G401 (cell line): ENCODE measurements around the gene CD44. TPM values are rescaled to one million over a fixed set of nuclear protein-coding genes. Genes with fewer than 3 reads are reported as not detected.

ENCODE experiments used
- DNase-seq: peaks from one replicate; pipeline ENCODE4 v3.0.0-alpha.2; 2015; ENCODE audit warnings: low spot score
- in situ Hi-C: cut with HindIII; loops from 2 replicates; pipeline ENCODE4 v1.10.0; 2016; ENCODE audit warnings: low sequenced_read_pairs, mixed read lengths
- total RNA-seq: library from RNA; depleted of rRNA; stranded (reverse); fragments of >200 nt; shearing (Covaris generic); gene quantifications from 2 replicates; pipeline ENCODE4 v1.2.3, GENCODE V29; 2014

CD44 gene
- total RNA-seq, 1 experiment from 2014 or later, result 6.8 TPM

DNA sequence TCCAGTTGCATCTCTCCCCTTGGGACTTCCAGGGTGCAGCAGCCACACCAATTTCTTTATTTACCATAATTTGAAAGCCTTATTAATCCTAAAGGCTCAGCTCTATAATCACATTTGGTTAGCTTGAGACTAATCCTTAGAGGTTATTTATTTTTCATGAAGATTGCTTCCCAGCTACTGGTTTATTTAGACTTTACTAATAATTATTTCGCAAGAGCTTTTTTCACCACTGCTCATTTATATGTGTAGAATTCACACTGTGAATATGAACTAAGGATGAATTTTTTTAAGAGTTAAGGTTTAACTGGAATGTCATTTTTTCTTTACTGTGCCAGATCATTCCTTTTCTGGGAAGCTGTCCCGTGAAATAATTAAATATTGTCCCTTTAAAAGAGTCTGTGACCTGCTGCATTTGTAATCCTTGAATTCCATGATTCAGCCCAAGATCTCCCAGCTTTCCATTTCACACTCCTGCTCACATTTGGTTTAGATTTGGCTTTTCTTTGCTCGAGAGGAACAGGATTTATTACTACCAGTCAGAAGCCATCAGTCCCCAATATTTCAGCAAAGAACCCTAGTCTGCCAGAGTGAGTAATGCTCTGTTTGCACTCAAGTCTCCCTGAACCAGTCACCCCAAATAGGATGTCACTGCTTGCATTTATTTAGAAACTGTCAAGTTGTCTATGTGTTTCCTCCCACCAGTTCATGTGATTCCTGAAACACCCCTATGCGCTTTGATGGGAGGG lies 4.4 kb upstream of the CD44 start:
- no peak for DNase-seq
- in situ Hi-C loops, result no loop called here

DNA sequence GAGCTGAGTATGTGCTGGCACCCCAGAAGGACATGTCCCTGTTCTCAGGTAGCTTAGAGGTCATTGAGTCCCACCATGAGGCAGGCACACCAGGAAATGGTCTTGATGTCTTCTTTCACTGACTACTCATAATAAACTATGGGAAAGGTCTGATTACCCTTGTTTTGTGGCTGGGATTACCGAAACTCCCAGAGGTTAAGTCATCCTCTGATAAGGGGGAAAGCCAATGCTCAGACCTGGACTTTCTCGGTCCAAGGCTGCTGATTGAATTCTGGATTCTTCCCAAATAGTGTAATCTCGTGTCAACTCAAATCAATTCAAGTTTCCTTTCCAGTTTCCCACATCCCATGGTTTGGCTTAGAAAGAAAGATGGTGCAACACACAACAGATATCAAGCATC lies 3.7 kb upstream of the CD44 start:
- DNase-seq, result no peak
- in situ Hi-C loops, result no loop called here

DNA sequence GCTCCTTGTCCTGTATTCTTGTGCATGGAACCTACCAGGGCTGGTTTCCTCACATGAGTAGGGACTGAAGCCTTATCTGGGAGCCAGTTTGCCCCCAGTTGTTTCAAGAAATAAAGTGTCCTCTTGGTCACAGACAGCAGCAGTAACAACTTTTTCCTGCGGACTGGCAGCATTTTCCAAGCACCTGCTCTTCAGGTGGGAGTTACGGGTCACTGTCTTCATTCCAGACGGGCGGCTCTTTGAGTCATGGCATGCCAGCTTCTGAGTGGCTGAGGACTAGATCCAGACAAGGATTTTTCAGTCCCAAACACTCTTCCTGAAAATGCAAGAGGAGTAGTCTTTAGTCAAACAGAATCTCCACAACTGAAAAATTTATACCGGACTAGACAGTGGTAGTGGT lies 2.7 kb upstream of the CD44 start:
- in situ Hi-C loops, result no loop called here
- DNase-seq, result no peak

DNA sequence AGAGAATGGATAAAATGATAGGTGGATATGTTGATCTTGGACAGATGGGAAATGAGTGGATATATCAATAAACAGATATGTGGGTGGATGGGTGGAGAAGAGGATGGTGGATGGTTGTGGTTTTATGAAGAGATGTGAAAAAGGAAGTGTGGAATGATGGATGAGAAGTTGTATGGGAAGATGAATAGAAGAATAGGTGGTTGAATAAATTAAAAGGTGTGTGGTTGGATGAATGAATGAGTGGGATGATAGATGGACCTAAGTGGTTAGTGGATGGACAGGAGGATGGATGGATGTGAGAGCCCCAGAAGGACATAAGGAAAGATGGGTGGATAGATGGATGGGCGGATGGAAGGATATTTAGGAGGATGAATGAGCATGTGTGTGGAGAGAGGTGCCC lies 913 bp upstream of the CD44 start:
- DNase-seq, result no peak
- in situ Hi-C loops, result no loop called here

DNA sequence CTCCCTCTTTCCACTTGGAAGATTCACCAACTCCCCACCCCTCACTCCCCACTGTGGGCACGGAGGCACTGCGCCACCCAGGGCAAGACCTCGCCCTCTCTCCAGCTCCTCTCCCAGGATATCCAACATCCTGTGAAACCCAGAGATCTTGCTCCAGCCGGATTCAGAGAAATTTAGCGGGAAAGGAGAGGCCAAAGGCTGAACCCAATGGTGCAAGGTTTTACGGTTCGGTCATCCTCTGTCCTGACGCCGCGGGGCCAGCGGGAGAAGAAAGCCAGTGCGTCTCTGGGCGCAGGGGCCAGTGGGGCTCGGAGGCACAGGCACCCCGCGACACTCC lies 397 bp upstream of the CD44 start:
- in situ Hi-C loops, result no loop called here
- no peak for DNase-seq

DNA sequence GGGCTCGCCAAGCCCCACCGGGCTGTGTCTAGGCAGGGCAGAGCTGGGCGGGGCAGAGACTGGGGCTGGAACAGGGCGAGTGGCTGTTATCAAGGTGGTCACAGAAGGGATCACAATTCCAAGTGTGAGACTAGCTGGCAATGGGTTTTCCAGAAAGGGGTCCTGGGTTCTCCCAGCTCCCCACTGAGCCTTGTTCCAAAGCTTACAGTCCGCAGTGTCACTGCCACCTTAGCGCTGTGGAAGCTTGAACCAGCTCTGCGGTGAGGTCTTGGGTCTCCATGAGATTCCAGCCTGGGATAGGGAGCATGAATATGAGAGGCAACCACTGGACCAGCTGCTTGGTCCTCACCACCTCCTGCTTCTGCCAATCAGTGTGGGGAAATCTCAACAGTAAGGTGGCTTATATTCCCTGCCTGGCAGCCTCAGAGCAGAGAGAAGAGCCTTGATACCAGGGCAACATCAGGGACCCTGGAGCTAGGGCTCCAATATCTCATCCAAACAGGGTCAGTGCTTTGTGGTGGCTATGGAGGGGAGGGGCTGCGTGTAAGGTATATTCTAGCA lies 831 bp downstream of the CD44 start:
- no peak for DNase-seq
- in situ Hi-C loops, result no loop called here

DNA sequence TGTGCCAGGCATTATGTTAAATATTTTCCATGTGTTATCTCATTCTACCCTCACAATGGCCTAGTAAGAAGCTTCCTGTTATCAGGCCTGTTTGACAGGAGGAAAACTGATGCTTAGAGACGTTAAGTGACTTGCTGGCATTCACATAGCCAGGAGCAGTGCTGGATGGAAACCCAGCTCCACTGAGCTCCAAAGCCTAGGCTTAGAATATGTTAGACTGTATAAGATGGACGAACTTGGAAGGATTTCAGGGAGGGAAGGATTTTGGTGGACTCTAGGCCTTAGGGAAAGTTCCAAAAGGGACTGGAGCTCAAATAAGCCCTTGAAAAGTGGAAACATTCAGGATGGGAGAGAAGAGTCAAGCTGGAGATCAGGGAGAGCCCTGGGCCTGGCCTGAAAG lies 2.1 kb downstream of the CD44 start:
- in situ Hi-C loops, result no loop called here
- no peak for DNase-seq

DNA sequence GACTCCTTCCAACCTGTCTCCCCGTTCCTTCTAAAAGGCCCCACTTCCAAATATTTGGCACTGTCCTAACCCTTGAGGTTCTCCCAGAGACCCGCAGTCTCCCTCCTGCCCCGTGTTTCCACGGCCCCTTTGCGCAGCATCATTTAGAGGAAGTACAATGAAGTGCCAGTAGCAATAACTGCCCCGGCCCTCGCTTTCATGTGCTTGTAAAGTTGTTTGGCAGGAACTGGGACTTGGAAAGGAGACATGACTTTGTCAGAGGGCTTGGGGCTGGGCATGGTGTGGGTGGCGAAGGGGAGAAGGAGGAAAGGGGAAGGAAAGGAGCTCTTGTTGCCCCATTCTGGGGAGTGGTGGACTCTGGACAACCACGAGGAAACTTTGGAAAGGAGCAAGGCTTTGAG lies 2.6 kb downstream of the CD44 start:
- in situ Hi-C loops, result no loop called here
- DNase-seq, result no peak

DNA sequence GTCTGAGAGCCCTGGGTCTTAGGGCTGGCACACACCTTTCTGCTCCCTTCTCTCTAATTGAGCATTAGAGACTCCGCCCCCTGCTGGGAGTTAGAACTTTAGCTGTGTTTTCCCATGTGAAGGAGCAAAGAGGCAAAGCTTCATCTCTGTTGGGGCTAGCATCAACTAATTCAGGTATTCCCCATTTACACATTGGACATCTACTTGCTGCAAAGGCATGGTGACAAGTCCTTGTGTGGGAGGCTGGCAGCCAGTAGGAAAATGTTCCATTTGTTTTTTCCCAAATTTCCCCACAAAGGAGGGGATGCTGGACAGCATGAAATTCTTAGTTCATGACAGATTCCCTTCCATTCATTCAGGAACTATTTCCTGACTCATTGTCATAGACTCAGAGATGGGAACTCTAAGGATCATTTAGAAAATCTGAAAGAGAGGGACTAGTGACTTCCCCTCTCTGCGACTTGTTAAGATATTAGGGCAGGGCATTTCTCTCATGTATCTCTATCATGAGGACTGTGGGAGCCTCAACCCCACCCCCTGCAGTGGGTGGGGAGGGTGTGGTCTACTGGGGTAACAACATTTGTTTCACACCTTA lies 3.6 kb downstream of the CD44 start:
- no peak for DNase-seq
- in situ Hi-C loops, result no loop called here

DNA sequence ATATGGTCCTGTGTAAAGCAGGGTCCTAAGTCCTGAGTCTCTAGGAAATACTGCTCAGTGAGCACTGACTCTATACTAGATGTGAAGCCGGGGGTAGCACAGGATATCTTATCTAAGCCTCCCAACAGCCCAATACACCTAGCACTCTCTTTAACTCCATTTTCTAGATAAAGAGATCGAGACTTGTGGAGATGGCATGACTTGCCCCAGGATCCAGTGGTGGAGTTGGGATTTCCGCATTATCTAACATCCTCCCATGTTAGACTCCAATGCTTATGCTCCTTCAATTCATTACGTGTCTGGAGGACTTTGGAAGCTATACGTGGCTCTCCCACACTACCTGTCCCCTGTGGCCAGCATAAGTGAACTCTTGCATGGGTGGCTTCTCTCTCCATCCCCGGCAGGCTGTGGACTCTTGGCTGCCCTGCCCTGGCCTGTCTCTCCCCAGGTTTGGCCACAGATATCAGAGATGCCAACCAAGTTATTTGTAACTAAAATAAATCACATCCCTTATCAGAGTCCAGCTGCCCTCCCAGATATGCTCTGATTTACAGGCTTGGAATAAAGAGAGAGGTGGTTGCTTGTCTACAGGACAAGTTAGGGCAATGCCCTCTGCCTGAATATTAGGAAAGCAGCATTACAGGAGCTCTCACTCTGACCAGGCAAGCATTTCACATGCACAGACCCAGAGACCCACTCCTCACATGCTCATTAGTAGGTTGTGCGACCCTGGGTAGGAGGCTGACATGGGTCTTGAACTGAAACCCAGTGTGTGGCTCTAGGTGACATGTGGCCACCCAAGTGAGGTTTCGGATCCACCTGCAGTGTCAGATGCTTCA lies 4.5 kb downstream of the CD44 start:
- in situ Hi-C loops, result no loop called here
- DNase-seq, result no peak

DNA sequence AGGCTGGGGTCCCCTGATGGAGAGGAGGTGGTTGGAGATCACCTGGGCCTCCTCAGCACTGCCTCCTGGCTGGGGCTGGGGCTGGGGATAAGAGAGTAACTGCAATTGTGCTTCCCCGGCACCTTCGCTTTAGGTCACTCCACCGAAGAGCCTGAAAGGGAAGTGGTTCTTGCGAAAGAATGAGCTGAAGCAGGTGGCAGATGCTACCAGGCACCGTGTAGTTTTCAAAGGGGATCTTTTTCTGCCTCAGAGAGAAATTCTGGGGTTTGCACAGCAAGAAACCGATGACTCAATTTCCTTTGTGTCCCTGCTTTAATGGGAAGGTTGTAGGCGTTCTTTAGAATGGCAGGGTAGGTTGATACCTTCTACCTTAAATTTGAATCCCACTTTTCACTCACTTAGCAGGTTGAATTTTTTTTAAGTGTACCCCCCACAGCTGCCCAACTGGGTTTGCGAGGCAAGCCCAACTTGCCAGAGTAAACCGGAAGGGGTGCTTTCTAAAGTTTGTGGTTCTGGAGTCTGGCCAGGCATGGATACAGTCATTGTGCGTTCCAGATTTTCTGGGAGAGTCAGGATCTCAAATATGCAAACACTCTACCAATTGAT lies 5.3 kb downstream of the CD44 start:
- DNase-seq, result no peak
- in situ Hi-C loops, result no loop called here

DNA sequence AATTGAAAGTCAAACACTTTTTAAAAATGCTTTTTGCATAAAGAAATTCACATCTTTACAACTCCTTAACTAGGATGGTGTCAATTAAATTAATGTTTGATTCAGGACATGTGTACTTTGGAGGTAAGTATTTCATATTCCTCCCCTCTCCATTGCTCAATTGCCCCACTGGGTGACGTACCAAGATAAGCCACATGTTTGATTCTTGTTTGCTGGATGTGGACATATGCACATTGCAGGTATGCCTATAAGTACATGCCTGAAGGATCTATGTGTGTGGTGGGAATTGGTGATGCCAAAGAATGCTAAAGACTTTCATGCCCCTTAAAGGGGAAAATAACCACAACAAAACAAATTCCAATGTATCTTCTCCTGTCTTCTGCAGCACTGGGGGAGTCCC lies 5.8 kb downstream of the CD44 start:
- no peak for DNase-seq
- in situ Hi-C loops, result no loop called here

DNA sequence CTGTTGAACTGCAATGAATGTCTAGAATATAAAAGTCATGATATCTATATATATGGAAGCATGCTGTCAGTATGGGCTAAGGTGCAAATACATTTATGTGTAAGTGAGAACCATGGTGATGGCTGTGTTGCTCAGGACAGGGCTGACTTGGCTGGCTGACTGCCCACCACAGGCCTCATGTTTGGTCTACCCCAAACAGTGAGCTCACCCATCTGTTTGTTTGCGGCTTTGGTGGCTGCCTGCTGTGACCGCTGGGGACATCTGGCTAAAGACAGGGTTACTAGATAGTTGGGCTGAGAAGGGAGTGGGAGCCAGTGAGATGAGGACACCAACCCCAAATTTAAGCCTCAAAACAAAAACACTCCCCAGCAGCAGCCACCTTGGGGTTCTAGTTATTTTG lies 6.3 kb downstream of the CD44 start:
- DNase-seq, result no peak
- in situ Hi-C loops, result no loop called here

DNA sequence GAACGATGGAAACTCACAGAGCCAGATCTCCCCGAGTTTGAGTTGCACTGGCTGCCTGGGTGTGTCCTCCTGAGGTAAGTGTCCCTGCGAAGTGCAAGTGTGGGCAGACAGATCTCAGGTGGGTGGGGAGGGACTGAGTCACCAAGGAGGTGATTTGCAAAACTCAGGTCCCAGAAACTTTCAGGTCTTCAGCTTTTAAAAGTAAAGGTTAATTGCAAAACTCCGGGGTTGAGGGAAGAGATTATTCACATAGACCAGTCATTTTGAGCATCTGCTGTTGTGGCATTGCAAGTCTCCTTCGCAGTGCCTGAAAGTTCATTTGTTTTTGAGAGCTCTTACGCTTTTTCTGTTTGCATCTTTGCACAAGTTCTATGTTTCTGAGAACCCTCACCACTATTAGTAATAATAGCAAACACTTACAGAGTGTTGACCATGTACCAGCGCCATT lies 7.1 kb downstream of the CD44 start:
- no peak for DNase-seq
- in situ Hi-C loops, result no loop called here

DNA sequence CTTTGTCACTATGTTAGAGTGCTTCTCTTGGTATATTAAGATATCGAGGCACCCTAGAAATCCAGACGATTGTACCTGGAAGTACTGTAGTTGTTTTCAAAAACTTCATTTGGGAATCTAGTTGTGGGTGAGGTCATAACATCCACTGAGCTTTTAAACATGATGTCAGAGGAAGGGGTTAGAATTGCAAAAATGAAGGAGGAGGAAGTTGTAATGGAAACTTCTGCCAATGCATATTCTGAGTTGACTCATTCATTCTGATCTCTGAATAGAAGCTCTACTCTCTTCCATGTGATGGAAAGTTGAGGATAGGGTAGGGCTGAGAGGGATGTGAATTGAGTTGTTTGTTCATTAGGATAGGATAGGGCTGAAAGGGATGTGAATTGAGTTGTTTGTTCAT lies 7.7 kb downstream of the CD44 start:
- in situ Hi-C loops, result no loop called here

DNA sequence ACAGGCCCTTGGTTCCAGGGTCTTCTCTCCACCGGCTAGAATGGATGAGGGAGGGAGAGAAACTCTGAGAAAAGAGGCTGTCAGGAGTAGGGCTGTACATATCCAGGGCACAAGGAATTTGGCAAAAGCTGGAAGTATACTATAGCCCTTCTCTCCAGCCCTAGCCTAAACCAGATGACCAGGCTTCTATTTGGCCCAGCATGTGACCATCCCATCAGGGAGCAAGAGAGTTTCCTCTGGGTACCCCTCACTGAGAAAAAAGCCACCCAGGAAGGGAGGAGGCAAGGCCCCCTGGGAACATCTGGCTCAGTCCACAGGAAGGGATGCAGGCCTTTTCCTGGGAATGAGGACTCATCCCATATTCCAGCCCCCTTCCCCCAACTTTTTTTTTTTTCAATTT lies 8.3 kb downstream of the CD44 start:
- no peak for DNase-seq
- in situ Hi-C loops, result no loop called here

More for the DNA sequence above, 7.7 kb downstream of the CD44 start:
- DNase-seq, result no peak

DNA sequence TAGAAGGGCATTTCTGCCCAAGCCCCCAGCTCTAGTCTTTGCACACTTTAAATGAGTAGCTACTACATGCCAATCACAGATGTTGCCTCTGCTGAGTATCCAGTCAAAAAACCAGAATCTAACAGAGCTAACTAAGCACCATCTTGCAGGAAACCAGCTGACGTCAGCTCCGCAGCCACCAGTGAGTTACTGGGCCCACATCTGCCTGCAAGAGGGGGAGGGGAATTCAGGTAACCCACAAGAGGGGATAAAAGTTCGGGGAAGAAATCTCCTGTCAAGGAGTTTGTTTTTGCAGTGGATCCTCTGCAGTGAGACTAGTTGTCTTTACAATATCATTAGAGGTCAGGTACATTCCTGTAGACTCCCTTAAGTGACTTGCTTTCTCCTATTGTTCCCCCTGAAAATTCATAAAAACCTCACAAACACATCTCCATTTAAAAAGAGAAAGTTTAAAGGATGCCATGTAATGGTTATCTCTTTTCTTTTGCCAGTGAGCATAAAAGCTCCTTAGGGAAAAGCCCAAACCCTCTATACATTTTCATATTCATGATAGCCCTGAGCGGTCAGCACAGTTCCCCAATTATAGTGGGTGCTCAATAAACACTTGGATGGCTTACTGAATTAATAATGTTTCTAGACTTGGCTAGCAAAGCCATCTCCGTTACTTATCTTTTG lies 9.3 kb downstream of the CD44 start:
- in situ Hi-C loops, result no loop called here

DNA sequence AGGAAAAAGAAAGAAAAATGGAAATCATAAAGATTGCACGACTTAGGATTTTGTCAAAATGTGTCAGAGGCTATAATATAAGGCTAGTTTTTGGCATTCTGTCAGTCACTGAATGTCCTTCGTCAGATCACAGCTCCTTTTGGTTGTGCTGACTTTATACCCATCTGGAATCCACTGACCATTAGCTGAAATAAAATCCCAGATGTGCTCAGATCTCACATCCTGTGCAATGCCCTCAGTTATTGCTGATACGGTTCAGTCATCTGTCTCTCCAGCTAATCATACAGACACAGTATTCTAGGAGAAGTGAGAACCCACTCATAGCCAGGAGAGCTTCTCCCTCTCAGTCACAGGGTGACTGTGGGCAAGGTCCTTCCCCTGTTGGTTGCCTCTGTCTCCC lies 11.5 kb downstream of the CD44 start:
- in situ Hi-C loops, result no loop called here
- DNase-seq, result no peak

More for the DNA sequence above, 9.3 kb downstream of the CD44 start:
- DNase-seq, result no peak

DNA sequence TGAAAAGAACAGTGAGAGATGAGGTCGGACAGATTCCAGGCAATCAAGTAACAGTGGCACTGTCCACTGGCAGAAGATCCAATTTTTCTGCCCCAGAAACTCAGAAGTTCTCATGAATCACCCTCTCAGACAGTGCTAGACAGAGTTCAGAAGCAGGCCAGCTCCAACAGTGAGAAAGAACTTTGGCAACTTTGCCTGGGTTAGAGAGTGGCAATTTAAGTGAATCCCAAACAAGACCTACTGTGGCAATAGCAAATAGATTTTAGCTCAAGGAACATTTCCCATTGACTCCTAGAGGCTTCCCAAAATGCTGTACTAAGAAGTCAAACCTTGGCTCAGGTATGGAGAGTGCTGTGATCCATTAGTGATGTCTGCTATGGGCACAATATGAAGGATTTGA lies 12.3 kb downstream of the CD44 start:
- in situ Hi-C loops, result no loop called here
- peak; percentile 15 for DNase-seq
